SK-N-SH treated with all-trans-retinoic acid at 6 μM for 48 hours (cell line): ENCODE measurements around the gene CYP2W1.

ENCODE experiments used
- ARNTL ChIP-seq: fragments of 450-650 bp; formaldehyde crosslinking; IDR thresholded peaks from 2 replicates; pipeline ENCODE4 v1.5.0; 2020; ENCODE audit warnings: low read depth, mild to moderate bottlenecking, moderate library complexity, borderline replicate concordance
- CREB5 ChIP-seq: fragments of 250-450 bp; sonication (Bioruptor Pico); IDR thresholded peaks from 2 replicates; pipeline ENCODE4 v1.5.1; 2020; ENCODE audit warnings: low read depth, mild to moderate bottlenecking, moderate library complexity
- CSRNP3 ChIP-seq: fragments of 250-450 bp; sonication (Bioruptor Pico); IDR thresholded peaks from 2 replicates; pipeline ENCODE4 v1.5.1; 2021; ENCODE audit warnings: mild to moderate bottlenecking, moderate library complexity
- ISL1 ChIP-seq: fragments of 250-450 bp; sonication (Bioruptor Pico); IDR thresholded peaks from 2 replicates; pipeline ENCODE4 v2.1.2; 2022; ENCODE audit warnings: mild to moderate bottlenecking, moderate library complexity
- PATZ1 ChIP-seq: fragments of 250-450 bp; sonication (Bioruptor Pico); IDR thresholded peaks from 2 replicates; pipeline ENCODE4 v1.8.0; 2020; ENCODE audit warnings: mild to moderate bottlenecking, moderate library complexity, borderline replicate concordance
- RARB ChIP-seq: fragments of 250-450 bp; sonication (Bioruptor Pico); IDR thresholded peaks from 2 replicates; pipeline ENCODE4 v1.8.0; 2021; ENCODE audit warnings: mild to moderate bottlenecking, moderate library complexity
- ZC3H10 ChIP-seq: fragments of 250-450 bp; sonication (Bioruptor Pico); IDR thresholded peaks from 2 replicates; pipeline ENCODE4 v1.5.1; 2021; ENCODE audit warnings: mild to moderate bottlenecking, moderate library complexity
- ZFP30 ChIP-seq: fragments of 450-650 bp; formaldehyde crosslinking; IDR thresholded peaks from 2 replicates; pipeline ENCODE4 v1.5.0; 2022; ENCODE audit warnings: mild to moderate bottlenecking, moderate library complexity
- ZNF70 ChIP-seq: fragments of 450-650 bp; formaldehyde crosslinking; IDR thresholded peaks from 2 replicates; pipeline ENCODE4 v1.5.0; 2020; ENCODE audit warnings: mild to moderate bottlenecking, moderate library complexity

GRCh38 chr7:974172-974571 lies 8.8 kb upstream of the CYP2W1 start:
- TF ChIP-seq CREB5 (CRISPR knock-in tag) = no peak
- no peak for TF ChIP-seq PATZ1 (CRISPR knock-in tag)
- TF ChIP-seq ZNF70 (CRISPR knock-in tag) = no peak
- no peak for TF ChIP-seq ZFP30 (CRISPR knock-in tag)
- TF ChIP-seq ARNTL = no peak
- no peak for TF ChIP-seq RARB
- no peak for TF ChIP-seq ISL1 (CRISPR knock-in tag)
- no peak for TF ChIP-seq CSRNP3 (CRISPR knock-in tag)
- no peak for TF ChIP-seq ZC3H10 (CRISPR knock-in tag)
